HEK293 (cell line): ENCODE data around the gene KREMEN1.
A peak's percentile ranks its signal among the peaks of the same experiment; 100 is the strongest.

Source experiments
- CTCF ChIA-PET: fragments of 350-600 bp; formaldehyde crosslinking; extraction: SDS; loops from one replicate; lab custom pipeline; 2021; ENCODE audit warnings: antibody characterized with exemption; lab: Yijun Ruan, JAX
- POLR2A ChIA-PET: fragments of 300-600 bp; formaldehyde crosslinking; extraction: SDS; loops from one replicate; lab custom pipeline; 2020; ENCODE audit warnings: antibody characterized with exemption, inconsistent platforms; lab: Yijun Ruan, JAX
- H3K27ac ChIP-seq: fragments of 200-500 bp; sonication (Bioruptor generic); 2 replicates; pipeline ENCODE4 v1.5.1; 2014; ENCODE audit warnings: low read depth, low read length, control low read depth, inconsistent platforms; ENCODE audit errors: extremely low read depth
- H3K36me3 ChIP-seq, 2 experiments: fragments of 200-500 bp in 1 of 2; sonication (Bioruptor generic) in 1 of 2; 1 replicate in 1 of 2; 2 replicates in 1 of 2; pipeline ENCODE4 v1.5.1; 2014 to 2017; ENCODE audit warnings: inconsistent platforms in 2 of 2, low read length in 2 of 2; ENCODE audit not compliant: control insufficient read depth in 2 of 2, insufficient read depth in 1 of 2
- H3K4me1 ChIP-seq: fragments of 200-500 bp; sonication (Bioruptor generic); 2 replicates; pipeline ENCODE4 v1.5.1; 2014; ENCODE audit warnings: mild to moderate bottlenecking, low read length, inconsistent platforms; ENCODE audit not compliant: control insufficient read depth, insufficient read depth
- H3K4me3 ChIP-seq: 2 replicates; pipeline ENCODE4 v1.5.1; 2011; ENCODE audit warnings: low read depth, mild to moderate bottlenecking, control low read depth, low read length, moderate library complexity
- H3K9me3 ChIP-seq: fragments of 200-500 bp; sonication (Bioruptor generic); 2 replicates; pipeline ENCODE4 v1.5.1; 2014; ENCODE audit warnings: low read depth, low read length, inconsistent platforms; ENCODE audit not compliant: control insufficient read depth, insufficient read depth
- BCL6B ChIP-seq: fragments of 450-650 bp; formaldehyde crosslinking; IDR thresholded peaks from 2 replicates; pipeline ENCODE4 v1.5.1; 2017; ENCODE audit warnings: missing biosample characterization, missing genetic modification characterization
- CTCF ChIP-seq: fragments of 450-650 bp; formaldehyde crosslinking; IDR thresholded peaks from 2 replicates; pipeline ENCODE4 v1.5.1; 2016; ENCODE audit warnings: missing biosample characterization, missing genetic modification characterization
- GLIS1 ChIP-seq: fragments of 450-650 bp; formaldehyde crosslinking; IDR thresholded peaks from 2 replicates; pipeline ENCODE4 v1.5.1; 2016; ENCODE audit warnings: missing biosample characterization, missing genetic modification characterization
- KLF1 ChIP-seq: fragments of 450-650 bp; formaldehyde crosslinking; IDR thresholded peaks from 2 replicates; pipeline ENCODE4 v1.5.1; 2016; ENCODE audit warnings: missing biosample characterization, missing genetic modification characterization
- KLF17 ChIP-seq: fragments of 450-650 bp; formaldehyde crosslinking; IDR thresholded peaks from 2 replicates; pipeline ENCODE4 v1.5.1; 2016; ENCODE audit warnings: missing biosample characterization, missing genetic modification characterization
- PATZ1 ChIP-seq: fragments of 450-650 bp; formaldehyde crosslinking; IDR thresholded peaks from 2 replicates; pipeline ENCODE4 v1.5.1; 2016; ENCODE audit warnings: missing biosample characterization, missing genetic modification characterization
- SCRT2 ChIP-seq: fragments of 450-650 bp; formaldehyde crosslinking; IDR thresholded peaks from 2 replicates; pipeline ENCODE4 v1.5.1; 2016; ENCODE audit warnings: missing biosample characterization, missing genetic modification characterization
- SP7 ChIP-seq: fragments of 450-650 bp; formaldehyde crosslinking; IDR thresholded peaks from 2 replicates; pipeline ENCODE4 v1.5.1; 2016; ENCODE audit warnings: missing biosample characterization, missing genetic modification characterization
- ZBTB8A ChIP-seq: fragments of 450-650 bp; formaldehyde crosslinking; IDR thresholded peaks from 2 replicates; pipeline ENCODE4 v1.5.1; 2016; ENCODE audit warnings: missing biosample characterization, missing genetic modification characterization
- ZFHX2 ChIP-seq: fragments of 450-650 bp; formaldehyde crosslinking; conservative IDR thresholded peaks from 2 replicates; pipeline ENCODE4 v1.5.1; 2016; ENCODE audit warnings: missing biosample characterization, missing genetic modification characterization
- ZNF280C ChIP-seq: fragments of 450-650 bp; formaldehyde crosslinking; IDR thresholded peaks from 2 replicates; pipeline ENCODE4 v1.5.1; 2016; ENCODE audit warnings: missing biosample characterization, missing genetic modification characterization
- ZNF335 ChIP-seq: fragments of 450-650 bp; formaldehyde crosslinking; conservative IDR thresholded peaks from 2 replicates; pipeline ENCODE4 v1.5.1; 2016; ENCODE audit warnings: missing biosample characterization, missing genetic modification characterization
- ZNF366 ChIP-seq: fragments of 450-650 bp; formaldehyde crosslinking; conservative IDR thresholded peaks from 2 replicates; pipeline ENCODE4 v1.5.1; 2016; ENCODE audit warnings: missing biosample characterization, missing genetic modification characterization
- ZNF530 ChIP-seq: fragments of 450-650 bp; formaldehyde crosslinking; IDR thresholded peaks from 2 replicates; pipeline ENCODE4 v1.5.1; 2016; ENCODE audit warnings: low read depth, missing biosample characterization, missing genetic modification characterization
- ZNF654 ChIP-seq: fragments of 450-650 bp; formaldehyde crosslinking; IDR thresholded peaks from 2 replicates; pipeline ENCODE4 v1.5.1; 2016; ENCODE audit warnings: low read depth, missing biosample characterization, missing genetic modification characterization
- ZNF791 ChIP-seq: fragments of 450-650 bp; formaldehyde crosslinking; IDR thresholded peaks from 2 replicates; pipeline ENCODE4 v1.5.1; 2016; ENCODE audit warnings: missing biosample characterization, missing genetic modification characterization
- ZSCAN16 ChIP-seq: fragments of 450-650 bp; formaldehyde crosslinking; IDR thresholded peaks from 2 replicates; pipeline ENCODE4 v1.5.1; 2016; ENCODE audit warnings: missing biosample characterization, missing genetic modification characterization
- ZSCAN23 ChIP-seq: fragments of 450-650 bp; formaldehyde crosslinking; IDR thresholded peaks from 2 replicates; pipeline ENCODE4 v1.5.1; 2016; ENCODE audit warnings: missing biosample characterization, missing genetic modification characterization
- ZXDB ChIP-seq: fragments of 450-650 bp; formaldehyde crosslinking; IDR thresholded peaks from 2 replicates; pipeline ENCODE4 v1.5.1; 2016; ENCODE audit warnings: missing biosample characterization, missing genetic modification characterization

The KREMEN1 gene

GRCh38 chr22:29154364-29155048 lies 81.7 kb downstream of the KREMEN1 start (continued):
- TF ChIP-seq KLF17: peak; percentile 18; the same call in 1 of the 2 replicates
- peak; percentile 78 for TF ChIP-seq ZFHX2 (tag by site-specific recombination)
- 0 out of 2 replicates have a peak, but pooled peaks have one; percentile 17 for TF ChIP-seq ZBTB8A (tag by site-specific recombination)
- TF ChIP-seq ZNF654 (tag by site-specific recombination): peak; percentile 65
- no peak for TF ChIP-seq ZNF335 (tag by site-specific recombination)
- no peak for TF ChIP-seq ZSCAN23 (tag by site-specific recombination)
- peak; percentile 47; the same call in 1 of the 2 replicates for TF ChIP-seq GLIS1 (tag by site-specific recombination)
- peak; percentile 95 for TF ChIP-seq CTCF (tag by site-specific recombination)
- peak; percentile 67; the same call in 1 of the 2 replicates for TF ChIP-seq SCRT2 (tag by site-specific recombination)
- TF ChIP-seq PATZ1 (tag by site-specific recombination): peak; percentile 54
- TF ChIP-seq ZXDB (tag by site-specific recombination): peak; percentile 27; the same call in 1 of the 2 replicates
- TF ChIP-seq ZSCAN16 (tag by site-specific recombination): no peak
- peak; percentile 22; the same call in 1 of the 2 replicates for TF ChIP-seq SP7

- no peak for TF ChIP-seq ZNF654 (tag by site-specific recombination)
- TF ChIP-seq KLF1: 0 out of 2 replicates have a peak, but pooled peaks have one; percentile 29
- no peaks in the 10 kb centered on the region for H3K36me3 ChIP-seq
- ChIA-PET POLR2A (interaction anchor here (0.7 kb wide), 1 partner anchor 21 kb away, joined by 3 read pairs; no protein-coding TSS in a partner anchor), CTCF (interaction anchor here (1.4 kb wide), 1 partner anchor 94 kb away, joined by 4 read pairs; no protein-coding TSS in a partner anchor)
- no peak overlapping the region for H3K4me3 ChIP-seq
- no peak overlapping the region for H3K27ac ChIP-seq
- no peaks in the 10 kb centered on the region for H3K9me3 ChIP-seq
- no peaks in the 10 kb centered on the region for H3K4me1 ChIP-seq
Measured at GRCh38 chr22:29155966-29156365, 83.1 kb downstream of the KREMEN1 start.

- Histone ChIP-seq H3K4me1 (no peaks in the 10 kb centered on the region), H3K9me3 (no peaks in the 10 kb centered on the region), H3K36me3 (no peaks in the 10 kb centered on the region)
- POLR2A ChIA-PET: no interaction called here
- CTCF ChIA-PET: interaction anchor here (1.4 kb wide), 1 partner anchor 93 kb away, joined by 4 read pairs; no protein-coding TSS in a partner anchor
- TF ChIP-seq ZNF366 (tag by site-specific recombination) (no peak), ZNF791 (no peak), ZNF280C (tag by site-specific recombination) (no peak), ZNF654 (tag by site-specific recombination) (no peak), BCL6B (no peak), ZNF530 (tag by site-specific recombination) (no peak)
- TF ChIP-seq, all 188 proteins: peak for 0
- H3K27ac ChIP-seq: no peak overlapping the region
- no peak overlapping the region for H3K4me3 ChIP-seq
Measured at GRCh38 chr22:29156507-29156906, 83.7 kb downstream of the KREMEN1 start.
